Esophagus squamous epithelium (tissue), 5 donors: ENCODE measurements around the gene ERC2. TPM values are rescaled to one million over a fixed set of nuclear protein-coding genes. Genes with fewer than 3 reads are reported as not detected.

Source experiments
- DNase-seq: peaks from one replicate; lab custom pipeline; 2025; lab: John Stamatoyannopoulos, UW
- H3K27ac ChIP-seq, 4 donors: fragments of 200-600 bp; sonication (generic); one replicate each; pipeline ENCODE4 v1.5.1; 2016 to 2019; ENCODE audit warnings: mild to moderate bottlenecking in 1 of 4
- H3K27me3 ChIP-seq, 4 donors: fragments of 200-600 bp; sonication (generic); 1 replicate in 3 of 4; 2 replicates in 1 of 4; pipeline versions ENCODE4 v1.5.1 to v1.6.0; 2017 to 2021; ENCODE audit warnings: antibody characterized with exemption in 1 of 4
- H3K36me3 ChIP-seq, 3 donors: fragments of 200-600 bp; sonication (generic); one replicate each; pipeline ENCODE4 v1.5.1; 2016 to 2019
- H3K4me1 ChIP-seq, 3 donors: fragments of 200-600 bp; sonication (generic); one replicate each; pipeline ENCODE4 v1.5.1; 2017 to 2019
- H3K4me3 ChIP-seq, 4 donors: fragments of 200-600 bp; sonication (generic); 1 replicate in 3 of 4; 2 replicates in 1 of 4; pipeline ENCODE4 v1.5.1; 2016 to 2019; ENCODE audit warnings: mild to moderate bottlenecking in 2 of 4, moderate library complexity in 1 of 4
- H3K9me3 ChIP-seq, 3 donors: fragments of 200-600 bp; sonication (generic); one replicate each; pipeline ENCODE4 v1.5.1; 2016 to 2019
- POLR2A ChIP-seq, 4 donors: fragments of 450-650 bp; IDR thresholded peaks; one replicate each; pipeline ENCODE4 v1.6.1; 2017; ENCODE audit warnings: antibody characterized with exemption in 4 of 4, mild to moderate bottlenecking in 4 of 4, moderate library complexity in 3 of 4
- WGBS, 2 donors: methylation state at CpG; one replicate each; pipeline ENCODE4 v1.1.5; 2018; 5-methylcytosine and 5-hydroxymethylcytosine counted together
- intact Hi-C: fragments of 100-400 bp; cut with DNase I; formaldehyde crosslinking; loops from one replicate; pipeline ENCODE4 v1.15.0; 2022
- total RNA-seq, 4 donors: library from RNA; depleted of rRNA; stranded (reverse); fragments of >200 nt; gene quantifications; one replicate each; pipeline ENCODE4 v1.1.0, GENCODE V29; 2016
- TF ChIP-seq, protein P1 (sequence below), 6 experiments: fragments of 450-650 bp in 4 of 6; fragments of 200-600 bp in 2 of 6; sonication (generic) in 2 of 6; IDR thresholded peaks; one replicate each; pipeline ENCODE4 v1.5.1; 2016 to 2019; ENCODE audit warnings: antibody characterized with exemption in 6 of 6, mild to moderate bottlenecking in 4 of 6, moderate library complexity in 4 of 6
- donor health status: DM: yes; HTN: yes; CAD: no.

The ERC2 gene
- total RNA-seq, 4 donors from 2014 or later, result 0.12 to 1.9 (median 0.86) TPM

DNA sequence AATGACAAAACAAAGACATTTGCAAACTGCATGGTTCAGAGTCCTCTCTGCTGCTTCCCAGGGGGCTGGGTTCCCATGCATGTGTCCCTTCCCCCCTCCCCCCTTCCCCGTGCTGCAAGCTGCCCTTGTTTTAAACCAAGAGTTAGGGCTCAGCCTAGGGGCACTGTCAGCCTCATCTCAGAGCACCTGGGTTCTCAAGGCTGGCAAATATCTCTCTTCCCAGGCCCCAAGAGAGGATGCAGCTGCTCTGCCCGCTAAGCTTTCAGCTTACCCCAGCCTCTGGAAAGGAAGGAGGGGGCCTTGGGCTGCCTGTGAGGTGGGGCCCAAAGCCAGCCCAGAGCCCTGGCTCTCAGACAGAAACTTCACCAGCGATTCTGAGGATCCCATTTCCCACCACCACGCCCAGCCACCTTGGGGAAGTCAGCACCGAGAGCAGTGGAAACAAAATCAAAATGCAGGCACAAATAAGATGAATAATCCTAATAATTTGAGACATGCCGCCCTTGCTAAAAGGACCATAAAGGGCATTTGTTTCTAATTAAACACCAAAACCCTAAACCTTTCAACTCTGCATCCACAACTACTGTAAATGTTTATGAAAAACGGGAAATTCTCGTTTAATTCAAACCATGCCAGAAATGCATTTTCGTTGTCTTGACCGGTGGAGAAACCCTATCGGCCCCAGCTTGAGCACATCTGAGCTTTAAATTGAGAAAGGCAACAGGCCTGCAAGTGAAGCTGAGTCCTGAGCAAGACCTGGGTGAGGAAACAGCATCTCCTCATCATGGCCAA lies 913.4 kb downstream of the ERC2 start:
- Histone ChIP-seq H3K27ac (no peak overlapping the region), H3K36me3 (no peaks in the 10 kb centered on the region), H3K27me3 (no peaks in the 10 kb centered on the region), H3K4me1 (peaks cover 0 to 25% (median 0%) of the 10 kb centered on the region in 3 donors), H3K4me3 (no peak overlapping the region), H3K9me3 (no peaks in the 10 kb centered on the region)
- intact Hi-C loops, result no loop called here
- TF ChIP-seq, protein P1, sequence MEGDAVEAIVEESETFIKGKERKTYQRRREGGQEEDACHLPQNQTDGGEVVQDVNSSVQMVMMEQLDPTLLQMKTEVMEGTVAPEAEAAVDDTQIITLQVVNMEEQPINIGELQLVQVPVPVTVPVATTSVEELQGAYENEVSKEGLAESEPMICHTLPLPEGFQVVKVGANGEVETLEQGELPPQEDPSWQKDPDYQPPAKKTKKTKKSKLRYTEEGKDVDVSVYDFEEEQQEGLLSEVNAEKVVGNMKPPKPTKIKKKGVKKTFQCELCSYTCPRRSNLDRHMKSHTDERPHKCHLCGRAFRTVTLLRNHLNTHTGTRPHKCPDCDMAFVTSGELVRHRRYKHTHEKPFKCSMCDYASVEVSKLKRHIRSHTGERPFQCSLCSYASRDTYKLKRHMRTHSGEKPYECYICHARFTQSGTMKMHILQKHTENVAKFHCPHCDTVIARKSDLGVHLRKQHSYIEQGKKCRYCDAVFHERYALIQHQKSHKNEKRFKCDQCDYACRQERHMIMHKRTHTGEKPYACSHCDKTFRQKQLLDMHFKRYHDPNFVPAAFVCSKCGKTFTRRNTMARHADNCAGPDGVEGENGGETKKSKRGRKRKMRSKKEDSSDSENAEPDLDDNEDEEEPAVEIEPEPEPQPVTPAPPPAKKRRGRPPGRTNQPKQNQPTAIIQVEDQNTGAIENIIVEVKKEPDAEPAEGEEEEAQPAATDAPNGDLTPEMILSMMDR (IDR thresholded peaks at IDR 0.05), result no peak
- TF ChIP-seq POLR2A (IDR thresholded peaks at IDR 0.05), result no peak
- 69 to 79% methylated on average over 8 to 11 of the region's 11 CpGs for WGBS, 2 donors
- DNase-seq, result no peak

DNA sequence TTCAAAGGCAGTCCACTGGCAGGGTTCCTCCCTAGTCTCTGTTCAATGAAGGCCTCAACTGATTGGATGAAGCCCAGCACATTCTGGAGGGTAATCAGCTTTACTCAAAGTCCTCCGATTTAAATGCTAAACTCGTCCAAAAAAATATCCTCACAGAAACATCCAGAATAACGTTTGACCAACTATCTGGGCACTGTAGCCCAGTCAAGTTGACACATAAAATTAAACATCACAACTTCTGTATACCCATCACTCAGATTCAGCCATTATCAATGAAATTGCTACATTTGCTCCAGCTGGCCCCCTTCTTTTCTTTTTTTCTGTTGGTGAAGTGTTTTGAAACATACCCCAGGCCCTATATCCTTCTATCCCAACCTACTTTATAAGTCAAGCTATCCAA lies 916.6 kb downstream of the ERC2 start:
- no peak overlapping the region for H3K27ac ChIP-seq
- no peaks in the 10 kb centered on the region for H3K27me3 ChIP-seq
- TF ChIP-seq, protein P1 (IDR thresholded peaks at IDR 0.05), result no peak
- TF ChIP-seq POLR2A (IDR thresholded peaks at IDR 0.05), result no peak
- 83 to 84% methylated on average over 3 of the region's 3 CpGs for WGBS, 2 donors
- intact Hi-C loops, result no loop called here
- no peak for DNase-seq
- H3K4me1 ChIP-seq, result peaks cover 0 to 20% (median 0%) of the 10 kb centered on the region in 3 donors
- H3K36me3 ChIP-seq, result no peaks in the 10 kb centered on the region
- H3K9me3 ChIP-seq, result no peaks in the 10 kb centered on the region
- no peak overlapping the region for H3K4me3 ChIP-seq

DNA sequence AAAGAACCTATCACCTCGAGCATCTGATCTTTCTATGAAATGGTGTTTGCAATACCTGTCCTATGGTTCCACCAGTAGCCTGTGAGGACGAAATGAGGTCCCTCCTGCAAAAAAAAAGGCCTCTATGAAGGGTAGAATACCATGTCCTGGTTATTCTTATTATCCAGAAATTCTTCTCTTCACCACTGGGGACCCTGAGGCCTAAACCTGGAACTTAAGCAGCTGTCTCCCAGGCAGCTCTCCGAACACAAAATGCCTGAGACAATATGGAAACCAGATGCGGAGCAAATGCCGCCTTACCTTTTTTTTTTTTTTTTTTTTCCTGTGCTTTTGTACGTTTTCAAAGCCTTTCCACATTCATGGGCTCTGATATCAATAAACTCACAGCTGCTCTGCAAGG lies 919.1 kb downstream of the ERC2 start:
- intact Hi-C loops, result no loop called here
- Histone ChIP-seq H3K36me3 (no peaks in the 10 kb centered on the region), H3K4me3 (no peak overlapping the region), H3K9me3 (no peaks in the 10 kb centered on the region), H3K27me3 (no peaks in the 10 kb centered on the region), H3K27ac (no peak overlapping the region), H3K4me1 (peaks cover 0 to 4% (median 0%) of the 10 kb centered on the region in 3 donors)
- WGBS, 2 donors, result 71% methylated on average over 5 to 6 of the region's 6 CpGs
- no peak for DNase-seq
- TF ChIP-seq, protein P1 (IDR thresholded peaks at IDR 0.05), result peak in 1 of 6 experiments; percentile 11
- TF ChIP-seq POLR2A (IDR thresholded peaks at IDR 0.05), result no peak

DNA sequence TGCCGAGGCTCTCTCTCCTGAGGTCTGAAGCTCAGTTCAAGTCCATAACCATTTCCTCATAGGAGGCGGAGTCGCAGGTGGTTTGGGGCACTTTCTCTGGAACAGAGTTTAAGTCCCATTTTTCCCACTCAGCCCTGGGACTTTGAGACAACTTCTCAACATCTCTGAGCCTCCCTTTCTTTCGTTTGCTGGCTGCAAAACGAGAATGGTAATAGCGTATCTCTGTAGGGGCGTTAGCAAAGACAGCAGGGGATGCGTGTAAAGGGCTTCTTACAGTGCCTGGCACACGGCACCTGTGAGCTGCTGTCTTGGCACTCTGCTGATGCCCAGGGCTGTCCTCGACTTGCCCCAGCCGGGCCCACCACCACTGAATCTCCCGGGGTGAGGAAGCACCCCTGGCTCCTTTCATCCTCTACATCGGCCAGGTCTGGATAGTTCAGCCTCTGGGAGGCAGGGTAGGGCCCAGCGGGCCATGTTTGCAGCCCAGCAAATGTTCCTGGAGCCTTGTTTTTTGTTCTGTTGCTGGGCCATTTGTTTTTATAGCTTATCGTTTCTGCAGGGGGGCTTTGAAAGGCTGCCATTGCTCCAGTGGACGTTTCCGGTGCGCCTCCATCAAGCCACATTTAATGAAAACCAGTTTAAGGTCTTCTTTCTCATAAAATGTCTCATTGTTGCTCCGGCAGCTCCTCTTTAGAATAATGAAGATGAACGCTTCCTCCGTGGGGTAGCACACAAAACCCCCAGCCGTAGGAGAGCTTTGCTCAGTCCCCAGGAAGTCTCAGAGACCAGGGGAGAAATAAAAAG lies 921.2 kb downstream of the ERC2 start:
- 84 to 87% methylated on average over 11 to 20 of the region's 22 CpGs for WGBS, 2 donors
- Histone ChIP-seq H3K4me3 (no peak overlapping the region), H3K4me1 (peaks cover 0 to 4% (median 0%) of the 10 kb centered on the region in 3 donors), H3K36me3 (no peaks in the 10 kb centered on the region), H3K9me3 (no peaks in the 10 kb centered on the region), H3K27ac (no peak overlapping the region), H3K27me3 (no peaks in the 10 kb centered on the region)
- no peak for TF ChIP-seq POLR2A (IDR thresholded peaks at IDR 0.05)
- TF ChIP-seq, protein P1 (IDR thresholded peaks at IDR 0.05), result no peak
- no peak for DNase-seq
- intact Hi-C loops, result no loop called here

DNA sequence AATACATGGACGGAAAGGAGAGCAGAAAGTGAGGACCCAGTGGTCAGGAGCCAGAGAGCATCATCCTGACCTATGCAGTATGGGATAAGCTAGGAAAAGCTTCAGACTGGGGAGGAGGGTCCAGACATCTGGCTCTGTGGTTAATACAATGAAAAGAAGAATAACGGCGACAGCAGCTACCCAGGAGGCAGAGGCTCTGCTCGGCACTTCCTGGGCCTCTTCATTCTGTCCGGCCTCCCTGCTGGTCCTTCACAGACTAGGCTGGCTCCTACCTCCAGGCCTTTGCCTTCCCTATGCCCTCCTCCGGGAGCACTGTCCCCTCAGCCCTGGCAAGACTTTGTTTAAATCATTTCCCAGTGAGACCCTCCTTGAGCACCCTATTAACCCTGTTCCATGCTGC lies 922.3 kb downstream of the ERC2 start:
- Histone ChIP-seq H3K27ac (no peak overlapping the region), H3K4me1 (peaks cover 0 to 4% (median 0%) of the 10 kb centered on the region in 3 donors), H3K36me3 (no peaks in the 10 kb centered on the region), H3K4me3 (no peak overlapping the region), H3K9me3 (no peaks in the 10 kb centered on the region), H3K27me3 (no peaks in the 10 kb centered on the region)
- no peak for DNase-seq
- intact Hi-C loops, result no loop called here
- no peak for TF ChIP-seq POLR2A (IDR thresholded peaks at IDR 0.05)
- TF ChIP-seq, protein P1 (IDR thresholded peaks at IDR 0.05), result no peak
- whole genome bisulfite sequencing, 2 donors, result 84 to 88% methylated on average over 5 to 6 of the region's 6 CpGs
